Mononuclear cell (primary cell): ENCODE results near the gene FGD3. TPM values are rescaled to one million over a fixed set of nuclear protein-coding genes. Genes with fewer than 3 reads are reported as not detected.

Source experiments
- H3K27me3 ChIP-seq: 2 replicates; pipeline ENCODE4 v1.6.0; 2011; ENCODE audit warnings: low read length, control low read depth; ENCODE audit not compliant: insufficient read depth
- H3K4me1 ChIP-seq: 2 replicates; pipeline ENCODE4 v1.5.1; 2011; ENCODE audit warnings: mild to moderate bottlenecking, low read length, control low read depth; ENCODE audit not compliant: insufficient read depth
- H3K4me3 ChIP-seq: 2 replicates; pipeline ENCODE4 v1.5.1; 2011; ENCODE audit warnings: mild to moderate bottlenecking, low read length, moderate library complexity
- H3K9me3 ChIP-seq: 2 replicates; pipeline ENCODE4 v1.5.1; 2011; ENCODE audit warnings: low read depth, mild to moderate bottlenecking, control low read depth, low read length
- total RNA-seq: library from RNA; depleted of rRNA; stranded (reverse); fragments of >200 nt; gene quantifications from one replicate; pipeline ENCODE4 v1.2.3, GENCODE V29; 2012

The FGD3 gene
- total RNA-seq, 1 donor = 55.7 TPM

DNA sequence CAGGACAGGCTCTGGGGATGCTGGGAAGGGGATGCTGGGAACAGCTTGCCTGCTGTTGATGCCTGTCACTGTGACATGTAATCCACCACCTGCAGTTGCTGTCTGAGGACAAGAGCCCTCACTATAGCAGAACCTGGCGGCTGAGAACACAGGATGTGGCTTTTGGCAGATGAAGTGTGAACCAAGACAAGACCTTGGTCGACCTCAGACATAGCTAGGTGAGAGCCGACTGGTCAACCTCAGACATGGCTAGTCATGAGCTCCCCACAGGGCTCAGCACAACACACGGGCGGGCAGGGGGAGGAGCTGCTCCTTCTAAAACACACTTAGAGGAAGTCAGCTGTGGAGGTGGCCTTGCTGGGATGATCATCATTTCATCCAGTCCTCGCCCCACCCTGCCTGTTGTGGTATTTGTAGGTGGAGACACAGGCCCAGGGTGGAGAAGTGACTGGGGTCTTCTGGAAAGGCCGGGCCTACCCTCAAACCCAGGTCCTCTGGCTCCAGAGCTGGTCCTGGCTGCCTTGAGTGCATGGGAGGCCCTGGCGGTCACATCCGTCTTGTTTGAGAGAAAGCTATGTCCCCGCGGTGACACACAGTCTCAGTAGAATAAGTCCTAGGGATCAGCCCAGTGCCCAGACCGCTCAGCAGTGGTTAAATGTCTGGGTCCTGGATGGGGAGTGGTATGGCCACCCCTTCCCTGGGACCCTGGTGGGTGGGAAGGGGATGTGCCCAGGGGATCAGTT, 117.2 kb downstream of the FGD3 start:
- Histone ChIP-seq H3K27me3 (no peaks in the 10 kb centered on the region), H3K4me3 (no peak overlapping the region), H3K9me3 (no peaks in the 10 kb centered on the region), H3K4me1 (peaks cover 71% of the 10 kb centered on the region)

DNA sequence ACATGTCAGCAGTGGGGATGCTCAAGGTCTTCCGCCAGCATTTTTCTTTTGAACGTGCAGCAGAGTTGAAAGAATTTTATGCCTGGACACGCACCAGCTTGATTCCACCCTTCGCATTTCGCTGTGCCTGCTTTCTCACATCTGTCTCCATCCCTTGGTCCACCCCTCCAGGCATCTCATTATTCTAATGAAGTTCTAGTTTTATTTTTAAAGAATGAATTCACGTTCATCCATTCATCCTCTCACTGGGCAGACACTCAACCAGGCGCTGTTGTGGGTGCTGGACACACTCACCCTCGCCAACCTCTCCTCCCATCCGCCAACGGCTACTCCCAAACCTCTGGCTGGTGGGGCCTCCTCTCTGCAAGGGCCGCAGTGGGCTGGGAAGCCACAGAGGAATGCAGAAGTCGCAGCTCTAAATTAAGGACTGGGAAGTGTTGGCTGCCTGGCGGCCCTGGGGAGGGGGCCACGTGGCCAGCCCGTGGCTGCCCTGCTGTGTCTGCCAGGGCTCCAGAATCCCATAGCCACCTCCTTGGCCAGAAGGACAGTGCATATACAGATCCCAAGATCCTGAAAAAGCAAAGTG, 117.9 kb downstream of the FGD3 start:
- Histone ChIP-seq H3K9me3 (no peaks in the 10 kb centered on the region), H3K4me3 (no peak overlapping the region), H3K27me3 (no peaks in the 10 kb centered on the region), H3K4me1 (peaks cover 65% of the 10 kb centered on the region)

DNA sequence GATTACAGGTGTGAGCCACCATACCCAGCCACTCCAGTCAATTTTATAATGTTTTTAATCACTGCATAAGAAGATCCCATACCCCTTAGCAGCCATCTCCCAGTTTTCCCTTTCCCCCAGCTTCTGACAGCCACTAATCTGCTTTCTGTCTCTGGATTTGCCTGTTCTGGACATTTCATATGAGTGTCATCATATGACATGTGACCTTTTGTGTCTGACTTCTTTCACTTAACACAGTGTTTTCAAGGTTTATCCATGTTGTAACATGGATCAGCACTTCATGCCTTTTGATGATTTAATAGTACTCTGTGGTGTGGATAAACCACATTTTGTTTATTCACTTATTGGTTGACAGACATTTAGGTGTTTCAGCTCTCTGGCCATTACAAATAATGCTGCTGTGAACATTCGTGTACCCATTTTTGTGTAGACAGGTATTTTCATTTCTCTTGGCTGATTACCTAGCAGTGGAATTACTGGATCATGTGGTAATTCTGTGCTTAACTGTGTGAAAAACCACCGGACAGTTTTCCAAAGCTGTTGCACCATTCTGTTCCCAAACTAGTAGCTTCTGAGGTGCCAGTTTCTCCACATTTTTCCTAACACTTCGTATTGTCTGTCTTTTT, 119.8 kb downstream of the FGD3 start:
- H3K4me1 ChIP-seq = peaks cover 49% of the 10 kb centered on the region
- H3K9me3 ChIP-seq = no peaks in the 10 kb centered on the region
- H3K4me3 ChIP-seq = no peak overlapping the region
- H3K27me3 ChIP-seq = no peaks in the 10 kb centered on the region

DNA sequence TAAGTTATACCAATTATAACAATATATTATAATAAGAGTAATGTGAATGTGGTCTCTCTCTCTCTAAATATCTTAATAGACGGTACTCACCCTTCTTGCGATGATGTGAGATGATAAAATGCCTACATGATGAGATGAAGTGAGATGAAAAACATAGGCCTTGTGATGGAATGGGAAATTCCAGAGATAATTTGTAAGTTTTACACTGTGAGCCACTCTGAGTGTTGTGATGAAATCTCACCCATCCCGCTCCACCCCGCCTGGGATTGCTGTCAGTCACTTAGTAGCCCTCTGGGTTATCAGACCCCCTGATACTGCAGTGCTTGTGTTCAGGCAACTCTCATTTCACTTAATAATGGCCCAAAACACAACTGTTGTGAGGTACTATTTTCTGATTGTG, 121.6 kb downstream of the FGD3 start:
- Histone ChIP-seq H3K4me3 (no peak overlapping the region), H3K9me3 (no peaks in the 10 kb centered on the region), H3K27me3 (no peaks in the 10 kb centered on the region), H3K4me1 (peaks cover 37% of the 10 kb centered on the region)

DNA sequence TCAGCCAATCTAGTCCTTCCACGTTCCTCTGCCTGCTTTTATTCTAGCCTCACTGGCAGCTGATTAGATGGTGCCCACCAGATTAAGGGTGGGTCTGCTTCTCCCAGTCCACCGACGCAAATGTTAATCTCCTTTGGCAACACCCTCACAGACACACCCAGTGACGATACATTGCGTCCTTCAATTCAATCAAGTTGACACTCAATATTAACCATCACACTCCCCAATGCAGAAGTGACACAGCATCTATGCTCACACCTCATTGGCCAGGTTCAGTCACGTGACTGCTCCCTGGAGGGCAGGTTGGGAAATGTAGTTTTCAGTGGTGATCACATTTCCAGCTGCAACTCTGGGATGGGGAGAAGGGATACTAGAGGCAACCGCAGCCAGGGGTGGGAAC, 124.1 kb downstream of the FGD3 start:
- Histone ChIP-seq H3K9me3 (no peaks in the 10 kb centered on the region), H3K4me1 (peaks cover 13% of the 10 kb centered on the region), H3K27me3 (no peaks in the 10 kb centered on the region), H3K4me3 (no peak overlapping the region)

DNA sequence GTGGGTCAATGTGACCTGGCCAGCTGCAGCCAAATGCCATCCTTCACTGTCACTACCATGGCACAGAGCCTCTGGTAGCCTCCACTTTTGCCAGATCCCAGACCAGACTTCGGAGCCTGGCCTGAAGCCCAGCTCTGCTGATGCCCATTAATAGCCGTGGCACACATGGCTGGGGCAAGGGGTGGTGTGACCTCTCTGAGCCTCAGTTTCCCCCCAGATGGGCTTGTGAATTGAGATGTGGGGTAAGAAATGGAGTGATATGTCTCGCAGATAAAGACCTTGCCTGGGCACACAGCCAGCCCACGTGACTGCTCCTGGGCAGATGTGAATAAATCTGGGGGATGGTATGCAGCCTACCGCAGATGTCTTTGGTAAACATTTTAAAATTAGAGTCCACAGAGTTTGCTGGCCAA, 125.1 kb downstream of the FGD3 start:
- Histone ChIP-seq H3K27me3 (no peaks in the 10 kb centered on the region), H3K4me1 (peaks cover 13% of the 10 kb centered on the region), H3K4me3 (no peak overlapping the region), H3K9me3 (no peaks in the 10 kb centered on the region)

DNA sequence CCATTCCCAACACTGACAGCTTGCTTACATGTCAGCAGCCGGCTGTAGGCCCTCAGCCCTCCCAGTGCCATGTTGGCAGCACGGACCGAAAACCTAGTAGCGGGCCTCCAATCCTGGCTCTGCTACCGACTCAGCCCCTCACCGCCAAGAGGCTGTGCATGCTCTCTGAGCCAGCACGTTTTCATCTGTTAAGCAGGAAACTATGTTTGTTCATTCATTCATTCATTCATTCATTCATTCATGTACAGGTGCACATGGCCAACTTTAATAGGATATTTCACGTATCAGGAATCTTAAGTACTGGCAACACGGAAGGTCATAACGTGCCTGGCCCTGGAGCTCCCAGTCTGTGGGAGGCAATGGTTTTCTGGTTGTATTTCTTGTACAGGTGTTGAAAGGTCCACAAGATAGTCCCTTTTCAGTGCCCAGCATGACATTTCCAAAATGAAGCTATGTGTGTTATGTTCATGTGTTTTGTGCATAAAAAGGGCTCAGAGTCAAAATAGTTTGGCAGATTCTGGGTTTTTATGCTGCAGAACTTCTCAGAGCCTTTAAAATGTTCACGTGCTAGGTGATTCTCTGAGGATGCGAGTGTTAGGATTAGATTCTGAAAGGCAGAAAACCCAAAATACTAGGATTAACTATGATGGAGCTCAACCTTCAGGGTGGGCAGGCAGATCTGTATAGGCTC, 128.9 kb downstream of the FGD3 start:
- Histone ChIP-seq H3K9me3 (no peaks in the 10 kb centered on the region), H3K27me3 (no peaks in the 10 kb centered on the region), H3K4me3 (no peak overlapping the region), H3K4me1 (peaks cover 7% of the 10 kb centered on the region)

DNA sequence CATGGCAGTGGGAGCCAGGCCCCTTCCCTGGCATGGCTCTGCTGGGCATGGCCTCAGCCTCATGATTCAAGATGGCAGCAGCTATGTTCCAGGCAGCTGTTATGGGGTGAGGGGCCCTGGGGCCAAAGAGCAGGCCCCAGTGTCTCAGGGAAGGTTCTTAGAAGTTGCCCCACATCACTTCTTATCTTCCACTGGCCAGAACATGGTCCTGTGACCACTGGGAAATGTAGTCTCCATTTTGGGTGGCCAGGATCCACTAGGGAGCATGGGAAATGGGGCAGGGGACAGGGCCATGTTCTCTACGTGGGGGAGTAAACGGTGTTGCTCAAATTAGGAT, 129.4 kb downstream of the FGD3 start:
- H3K4me3 ChIP-seq = no peak overlapping the region
- H3K27me3 ChIP-seq = no peaks in the 10 kb centered on the region
- no peaks in the 10 kb centered on the region for H3K9me3 ChIP-seq
- peaks cover 7% of the 10 kb centered on the region for H3K4me1 ChIP-seq

DNA sequence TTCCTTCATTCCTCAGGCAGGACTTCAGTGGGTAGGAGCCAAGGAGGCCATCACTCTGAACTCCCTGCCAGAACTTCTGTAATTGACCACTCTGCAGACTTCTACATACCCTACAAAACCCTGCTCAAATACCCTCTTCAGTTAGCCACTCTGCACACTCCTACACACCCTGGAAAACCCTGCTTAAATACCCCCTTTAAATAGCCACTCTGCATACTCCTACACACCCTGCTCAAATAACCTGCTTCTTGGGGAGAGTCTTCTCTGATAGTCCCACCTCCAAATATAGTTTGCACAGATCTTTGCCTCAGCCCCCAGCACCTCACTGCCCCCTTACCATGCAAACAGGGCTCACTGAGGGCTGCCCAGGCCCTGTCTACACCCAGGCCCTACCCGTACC, 130.0 kb downstream of the FGD3 start:
- H3K4me3 ChIP-seq = no peak overlapping the region
- H3K27me3 ChIP-seq = no peaks in the 10 kb centered on the region
- no peaks in the 10 kb centered on the region for H3K9me3 ChIP-seq
- peaks cover 5% of the 10 kb centered on the region for H3K4me1 ChIP-seq

DNA sequence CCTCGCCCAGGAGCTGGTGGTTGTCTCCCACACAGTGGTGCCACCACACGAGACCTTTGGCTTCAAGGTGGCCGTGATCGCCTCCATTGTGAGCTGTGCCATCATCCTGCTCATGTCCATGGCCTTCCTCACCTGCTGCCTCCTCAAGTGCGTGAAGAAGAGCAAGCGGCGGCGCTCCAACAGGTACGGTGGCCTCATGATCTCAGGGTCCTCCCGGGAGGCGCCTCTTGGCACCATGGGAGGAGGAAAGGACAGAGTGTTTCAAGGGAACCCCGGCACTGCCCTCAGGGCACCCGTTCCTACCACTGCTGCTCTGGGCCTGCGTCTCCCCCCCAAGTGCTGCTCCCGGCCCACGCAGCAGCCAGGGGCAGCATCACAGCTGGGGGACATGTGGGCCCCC, 130.5 kb downstream of the FGD3 start:
- Histone ChIP-seq H3K4me1 (peaks cover 5% of the 10 kb centered on the region), H3K27me3 (no peaks in the 10 kb centered on the region), H3K9me3 (no peaks in the 10 kb centered on the region), H3K4me3 (no peak overlapping the region)

DNA sequence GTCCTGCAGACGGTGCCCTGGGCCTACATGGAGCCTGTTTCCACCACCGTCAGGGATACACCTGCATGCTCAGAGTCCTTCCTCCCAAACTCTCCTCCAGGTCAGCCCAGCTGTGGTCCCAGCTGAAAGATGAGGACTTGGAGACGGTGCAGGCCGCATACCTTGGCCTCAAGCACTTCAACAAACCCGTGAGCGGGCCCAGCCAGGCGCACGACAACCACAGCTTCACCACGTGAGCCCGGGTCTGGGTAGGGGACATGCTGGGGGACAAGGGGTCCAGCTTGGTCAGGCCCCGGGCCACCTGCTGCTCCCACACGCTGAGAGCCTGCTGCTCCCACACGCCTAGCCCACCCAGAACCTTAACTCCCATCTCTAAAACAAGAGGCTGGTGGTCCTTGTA, 132.0 kb downstream of the FGD3 start:
- no peaks in the 10 kb centered on the region for H3K9me3 ChIP-seq
- no peak overlapping the region for H3K4me3 ChIP-seq
- H3K4me1 ChIP-seq = peaks cover 19% of the 10 kb centered on the region
- no peaks in the 10 kb centered on the region for H3K27me3 ChIP-seq

DNA sequence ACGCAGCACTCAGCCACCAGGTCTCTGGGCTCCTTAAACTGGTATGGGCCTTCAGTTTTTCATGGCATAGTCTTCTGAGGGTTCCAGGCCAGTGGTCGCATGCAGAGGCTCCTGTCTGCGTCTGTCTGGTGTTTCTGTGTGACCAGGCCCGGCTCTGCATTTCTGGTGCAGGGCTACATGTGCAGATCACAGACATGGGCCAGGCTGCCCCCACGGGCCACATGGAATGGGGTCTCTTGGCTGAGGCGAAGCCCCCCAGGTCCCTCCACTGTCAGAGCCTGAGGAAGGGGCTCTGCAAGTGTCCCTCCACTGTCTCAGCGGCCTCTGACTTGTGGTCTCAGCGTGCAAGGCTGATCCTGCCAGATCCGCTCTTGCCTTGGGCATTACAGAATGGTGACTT, 133.1 kb downstream of the FGD3 start:
- H3K9me3 ChIP-seq = no peaks in the 10 kb centered on the region
- H3K4me1 ChIP-seq = peaks cover 19% of the 10 kb centered on the region
- H3K27me3 ChIP-seq = no peaks in the 10 kb centered on the region
- H3K4me3 ChIP-seq = no peak overlapping the region

DNA sequence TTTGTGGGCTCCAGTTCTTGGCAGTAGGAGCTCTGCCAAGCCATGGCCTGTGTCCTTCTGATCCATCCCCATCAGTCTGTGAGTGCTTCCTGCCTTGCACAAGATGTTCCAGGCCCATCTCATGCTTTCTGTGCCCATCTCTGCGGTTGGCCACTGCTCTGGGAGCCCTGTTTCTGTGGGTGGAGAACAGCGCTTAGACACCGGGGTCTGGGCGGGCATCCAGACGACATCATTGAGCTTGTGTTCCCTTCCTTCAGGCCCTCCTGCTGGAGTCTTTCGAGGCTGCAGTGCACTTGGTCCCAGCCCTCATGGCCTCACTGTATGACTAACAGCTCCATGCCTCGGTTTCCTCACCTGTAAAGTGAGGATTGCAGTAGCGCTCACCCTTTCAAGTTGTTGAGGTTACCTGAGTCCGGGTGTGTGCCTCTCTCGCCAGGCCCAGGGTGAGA, 133.8 kb downstream of the FGD3 start:
- Histone ChIP-seq H3K4me1 (peaks cover 19% of the 10 kb centered on the region), H3K9me3 (no peaks in the 10 kb centered on the region), H3K4me3 (no peak overlapping the region), H3K27me3 (no peaks in the 10 kb centered on the region)

DNA sequence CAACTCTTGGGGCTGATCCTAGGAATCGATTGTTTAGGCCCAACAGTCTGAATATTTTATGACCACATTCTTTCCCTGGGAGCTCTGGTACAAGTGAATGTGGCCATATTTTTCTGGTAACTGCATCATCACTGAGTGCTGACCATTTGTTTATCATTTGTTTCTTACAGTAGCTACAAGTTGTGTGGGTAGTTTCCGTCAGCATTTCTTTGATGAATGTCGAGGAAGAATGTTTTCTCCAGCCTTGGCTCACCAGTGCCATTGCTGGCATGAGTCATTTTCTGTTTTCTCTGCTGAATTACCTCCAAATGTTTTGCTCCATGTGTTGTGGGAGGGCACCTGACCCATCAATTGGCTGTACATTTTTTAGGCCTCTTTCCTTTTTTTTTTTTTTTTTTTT, 134.6 kb downstream of the FGD3 start:
- Histone ChIP-seq H3K9me3 (no peaks in the 10 kb centered on the region), H3K4me3 (no peak overlapping the region), H3K4me1 (peaks cover 19% of the 10 kb centered on the region), H3K27me3 (no peaks in the 10 kb centered on the region)

DNA sequence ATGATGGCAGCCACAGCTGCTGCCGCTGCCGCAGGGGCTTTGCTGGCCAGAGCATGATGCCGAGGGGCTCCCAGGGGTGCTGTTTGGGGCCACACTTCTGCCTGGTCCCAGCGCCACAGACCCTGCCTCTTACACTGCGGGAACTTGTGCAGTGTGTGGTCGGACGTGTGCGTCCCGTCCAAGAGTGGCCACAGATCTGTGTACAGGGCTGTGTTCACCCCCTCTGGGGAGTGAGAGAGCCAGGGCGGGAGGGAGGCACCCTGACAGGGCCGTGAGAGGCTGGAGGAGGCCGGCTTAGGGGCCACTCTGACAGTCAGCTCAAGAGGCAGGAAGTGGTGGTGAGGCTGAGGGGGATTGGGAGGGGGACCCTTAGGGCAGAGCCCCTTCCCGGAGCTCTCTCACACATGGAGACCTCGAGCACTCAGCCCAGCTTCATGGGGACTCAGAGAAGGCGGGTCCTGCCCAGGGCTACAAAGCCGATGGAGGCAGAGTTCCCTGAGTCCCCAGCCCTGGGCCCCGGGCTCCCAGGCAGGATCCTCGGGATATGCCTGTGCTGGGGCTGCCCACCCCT, 135.6 kb downstream of the FGD3 start:
- Histone ChIP-seq H3K4me1 (peaks cover 19% of the 10 kb centered on the region), H3K27me3 (no peaks in the 10 kb centered on the region), H3K4me3 (no peak overlapping the region), H3K9me3 (no peaks in the 10 kb centered on the region)
